DOHH2 (cell line): Measurements from ENCODE around the gene SLC2A13.

ENCODE experiments used
- CTCF ChIP-seq: fragments of 200-600 bp; sonication (generic); IDR thresholded peaks from one replicate; pipeline ENCODE4 v1.5.1; 2014; ENCODE audit warnings: antibody characterized with exemption, mild to moderate bottlenecking, low read depth, low read length; ENCODE audit not compliant: poor library complexity, severe bottlenecking
- EZH2phosphoT487 ChIP-seq: fragments of 200-600 bp; sonication (generic); IDR thresholded peaks from 2 replicates; pipeline ENCODE4 v1.6.1; 2017; ENCODE audit warnings: borderline replicate concordance, mild to moderate bottlenecking, antibody characterized with exemption, low read length, moderate library complexity, mixed read lengths

GRCh38 chr12:39830171-39830570 is 275.7 kb downstream of the SLC2A13 start:
- TF ChIP-seq CTCF (no peak), EZH2phosphoT487 (no peak)
